ENCODE measurements around the gene FAM120A.

- no peak for TF ChIP-seq CTCF (IDR thresholded peaks at IDR 0.05)
- no peak for TF ChIP-seq POLR2A (IDR thresholded peaks at IDR 0.05)
- TF ChIP-seq POLR2AphosphoS5 (IDR thresholded peaks at IDR 0.05), result no peak
Measured at GRCh38 chr9:93597871-93598646, 146.6 kb downstream of the FAM120A start.
